Stimulated activated CD4-positive, alpha-beta T cell treated with anti-CD3 and anti-CD28 coated beads, Interleukin-1b, Interleukin-23, amount 100 ng/mL, for 1 hour (primary cell): ENCODE measurements around the gene UNC5A.

ENCODE experiments used
- DNase-seq, 2 donors: peaks; one replicate each; pipeline ENCODE4 v3.0.0-alpha.2; 2020; ENCODE audit warnings: low read depth in 2 of 2

The UNC5A gene

DNA sequence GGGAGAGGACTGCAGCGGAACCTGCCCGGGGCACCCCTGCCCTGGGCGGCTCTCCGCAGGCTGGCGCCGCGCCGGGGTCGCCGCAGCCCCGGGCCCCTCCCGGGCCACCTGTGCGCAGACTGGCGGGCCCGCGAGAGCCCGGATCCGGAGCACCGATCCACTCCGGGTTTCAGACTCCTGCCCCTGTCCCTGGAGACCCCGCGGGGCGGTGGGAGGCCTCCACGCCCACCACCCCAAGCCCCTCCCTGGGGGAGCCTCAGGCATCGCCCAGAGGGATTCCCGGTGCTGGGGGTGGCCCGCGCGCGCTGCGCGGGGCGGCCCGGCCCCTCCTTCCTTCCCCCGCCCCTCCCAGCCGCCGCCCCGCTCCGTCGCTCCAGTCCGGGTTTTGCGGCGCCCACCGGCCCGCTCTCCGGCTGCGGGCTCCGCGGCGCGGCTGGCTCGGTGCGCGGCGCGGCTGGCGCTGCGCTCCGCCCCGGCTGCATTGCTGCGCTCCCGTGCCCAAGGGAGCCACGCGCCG is at the start of gene UNC5A:
Gene UNC5A (plus strand): TSS at position 479 of the 517 bp plus-strand sequence. CDS start 192 bp downstream, outside the sequence.
- peak in 1 of 2 donors; percentile 35 for DNase-seq

DNA sequence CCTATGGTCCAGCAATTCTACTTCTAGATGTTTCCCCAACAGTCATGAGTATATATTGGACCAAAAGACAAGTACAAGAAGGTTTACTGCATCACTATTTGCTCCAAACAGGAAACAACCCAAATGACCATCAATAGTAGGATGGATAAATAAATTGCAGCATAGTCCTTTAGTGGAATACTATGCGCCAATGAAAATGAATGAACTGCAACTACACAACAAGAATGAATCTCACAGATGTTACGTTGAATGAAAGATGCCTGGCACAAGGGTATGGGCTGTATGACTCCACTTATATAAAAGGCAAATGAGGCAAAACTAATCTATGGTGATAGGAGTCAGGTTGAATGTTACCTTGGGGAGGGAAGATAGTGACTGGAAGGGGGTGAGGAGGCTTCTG is 48.6 kb upstream of the UNC5A start:
- DNase-seq: no peak

DNA sequence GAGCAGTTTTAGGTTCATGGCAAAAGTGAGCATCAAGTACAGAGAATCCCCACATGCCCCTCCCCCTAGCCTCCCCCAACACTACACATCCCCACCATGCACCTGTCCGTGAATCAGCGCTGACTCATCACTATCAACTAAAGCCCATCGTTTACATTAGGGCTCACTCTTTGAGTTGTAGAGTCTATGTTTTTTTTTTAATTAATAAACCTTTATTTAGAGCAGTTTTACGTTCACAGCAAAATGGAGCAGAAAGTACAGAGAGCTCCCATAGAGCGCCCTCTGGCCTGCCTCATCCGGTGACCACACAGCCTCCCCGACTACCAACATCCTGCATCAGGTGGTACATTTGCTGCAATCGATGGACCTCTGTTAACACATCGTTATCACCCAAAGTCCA is 47.9 kb upstream of the UNC5A start:
- no peak for DNase-seq

DNA sequence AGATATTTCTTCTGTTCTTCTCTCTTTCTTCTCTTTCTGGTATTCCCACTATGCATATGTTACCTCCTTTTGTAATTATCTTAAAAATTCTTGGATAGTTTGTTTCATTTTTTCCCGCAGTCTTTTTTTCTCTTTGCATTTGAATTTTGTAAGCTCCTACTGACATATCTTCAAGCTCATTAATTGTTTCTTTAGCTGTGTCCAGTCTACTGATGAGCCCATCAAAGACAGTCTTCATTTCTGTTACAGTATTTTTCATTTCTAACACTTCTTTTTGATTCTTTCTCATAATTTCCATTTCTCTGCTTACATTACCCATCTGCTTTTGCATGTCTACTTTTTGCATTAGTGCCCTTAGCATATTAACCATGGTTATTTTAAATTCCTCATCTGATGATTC is 44.7 kb upstream of the UNC5A start:
- DNase-seq: no peak

DNA sequence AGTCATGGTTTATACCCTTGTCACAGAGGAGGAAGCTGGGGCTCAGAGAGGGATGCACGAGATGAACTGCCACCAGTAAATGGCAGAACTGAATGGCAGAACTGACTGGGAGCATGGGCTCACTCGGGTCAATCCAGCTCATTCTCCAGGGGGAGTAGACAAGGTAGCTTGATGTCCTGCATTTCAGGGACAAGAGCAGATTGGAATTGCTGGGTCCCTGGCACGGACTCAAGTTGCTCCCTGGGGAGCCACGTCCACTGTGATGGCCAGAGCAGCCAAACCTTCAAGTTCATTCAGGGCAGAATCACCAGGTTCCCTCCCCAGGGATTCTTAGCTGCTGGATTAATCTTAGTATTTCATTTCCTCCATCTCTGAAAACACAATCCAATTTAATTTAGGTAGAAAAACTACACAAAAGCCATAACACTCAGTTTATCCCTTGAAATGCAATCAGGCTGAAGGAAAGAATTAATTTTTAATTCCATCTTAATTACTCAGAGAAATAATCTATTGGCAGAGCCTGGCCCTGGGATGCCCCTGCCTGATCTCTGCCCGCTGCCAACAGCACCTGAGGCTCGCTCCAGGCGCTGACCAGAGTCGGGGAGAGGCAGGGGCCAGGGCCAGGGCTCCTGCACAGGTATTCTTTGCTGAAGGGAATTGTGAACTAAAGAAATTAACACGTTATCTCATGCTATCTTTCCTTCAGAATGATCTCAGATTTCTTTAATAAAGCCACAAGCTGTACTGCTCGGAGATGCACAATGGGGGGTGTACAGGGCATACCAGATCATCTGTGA is 42.0 kb upstream of the UNC5A start:
- no peak for DNase-seq

DNA sequence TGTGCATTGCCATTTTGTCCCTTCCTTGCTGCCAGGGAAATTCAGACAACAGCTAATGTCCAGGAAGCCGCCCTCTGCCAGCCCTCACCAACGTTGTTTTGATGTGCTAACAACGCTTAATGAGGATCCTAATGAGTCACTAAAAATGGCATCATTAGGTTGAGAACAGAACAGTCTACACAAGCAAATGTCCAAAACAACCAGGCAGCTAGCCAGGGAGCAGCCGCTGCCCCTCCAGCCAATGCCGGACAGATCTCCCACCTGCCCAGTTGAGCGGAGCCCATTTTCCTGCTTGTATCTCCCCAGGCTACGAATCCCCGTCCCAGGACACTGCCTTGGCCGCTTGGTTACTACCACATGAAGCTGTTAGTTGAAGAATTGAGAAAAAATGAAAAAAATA is 40.4 kb upstream of the UNC5A start:
- no peak for DNase-seq

DNA sequence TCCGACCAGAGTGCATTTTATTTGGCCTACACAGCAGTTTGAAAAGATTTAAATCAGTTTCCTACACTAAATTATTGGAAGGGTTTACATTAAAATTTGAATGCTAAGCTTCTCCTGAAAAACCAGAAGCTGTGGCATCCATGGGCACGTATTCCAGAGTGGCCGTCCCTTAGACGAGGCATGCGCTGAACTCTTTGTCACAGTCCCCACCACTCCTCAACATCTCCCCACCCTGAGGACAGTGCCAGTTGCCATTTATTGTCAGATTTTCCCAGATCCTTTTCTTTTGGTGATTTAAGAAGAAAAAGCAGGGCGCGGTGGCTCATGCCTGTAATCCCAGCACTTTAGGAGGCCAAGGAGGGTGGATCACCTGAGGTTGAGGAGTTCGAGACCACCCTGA is 39.9 kb upstream of the UNC5A start:
- no peak for DNase-seq

DNA sequence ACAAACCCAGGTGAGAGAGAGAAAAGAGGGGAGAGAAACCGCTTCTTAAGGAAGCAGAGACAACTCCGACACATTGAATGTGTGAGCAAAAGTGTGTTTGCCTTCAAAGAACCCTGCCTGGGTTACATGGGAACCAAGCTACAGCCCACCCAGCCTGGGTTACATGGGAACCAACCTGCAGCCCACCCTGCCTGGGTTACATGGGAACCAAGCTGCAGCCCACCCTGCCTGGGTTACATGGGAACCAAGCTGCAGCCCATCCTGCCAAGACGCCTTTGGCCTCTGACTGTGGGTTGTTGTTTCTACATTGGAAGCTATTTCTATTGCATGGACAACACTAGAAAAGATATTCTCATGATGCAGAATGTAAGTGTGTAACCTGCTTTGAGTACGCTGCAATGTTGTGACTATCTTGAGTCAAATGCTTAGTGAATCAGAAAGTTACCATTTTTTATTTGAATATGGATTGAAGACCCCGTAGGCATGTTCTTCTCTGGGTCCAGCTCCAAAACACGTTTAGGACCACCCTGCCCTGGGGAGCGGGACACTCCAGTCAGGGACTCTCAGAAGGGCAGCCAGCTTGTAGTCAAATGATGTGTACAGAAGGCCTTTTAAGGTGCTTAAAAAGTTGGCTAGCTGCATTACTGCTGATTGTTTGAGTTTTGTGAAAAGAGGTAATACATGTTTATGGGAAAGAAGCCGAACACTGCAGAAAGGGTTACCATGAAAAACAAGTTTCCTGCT is 39.1 kb upstream of the UNC5A start:
- no peak for DNase-seq

DNA sequence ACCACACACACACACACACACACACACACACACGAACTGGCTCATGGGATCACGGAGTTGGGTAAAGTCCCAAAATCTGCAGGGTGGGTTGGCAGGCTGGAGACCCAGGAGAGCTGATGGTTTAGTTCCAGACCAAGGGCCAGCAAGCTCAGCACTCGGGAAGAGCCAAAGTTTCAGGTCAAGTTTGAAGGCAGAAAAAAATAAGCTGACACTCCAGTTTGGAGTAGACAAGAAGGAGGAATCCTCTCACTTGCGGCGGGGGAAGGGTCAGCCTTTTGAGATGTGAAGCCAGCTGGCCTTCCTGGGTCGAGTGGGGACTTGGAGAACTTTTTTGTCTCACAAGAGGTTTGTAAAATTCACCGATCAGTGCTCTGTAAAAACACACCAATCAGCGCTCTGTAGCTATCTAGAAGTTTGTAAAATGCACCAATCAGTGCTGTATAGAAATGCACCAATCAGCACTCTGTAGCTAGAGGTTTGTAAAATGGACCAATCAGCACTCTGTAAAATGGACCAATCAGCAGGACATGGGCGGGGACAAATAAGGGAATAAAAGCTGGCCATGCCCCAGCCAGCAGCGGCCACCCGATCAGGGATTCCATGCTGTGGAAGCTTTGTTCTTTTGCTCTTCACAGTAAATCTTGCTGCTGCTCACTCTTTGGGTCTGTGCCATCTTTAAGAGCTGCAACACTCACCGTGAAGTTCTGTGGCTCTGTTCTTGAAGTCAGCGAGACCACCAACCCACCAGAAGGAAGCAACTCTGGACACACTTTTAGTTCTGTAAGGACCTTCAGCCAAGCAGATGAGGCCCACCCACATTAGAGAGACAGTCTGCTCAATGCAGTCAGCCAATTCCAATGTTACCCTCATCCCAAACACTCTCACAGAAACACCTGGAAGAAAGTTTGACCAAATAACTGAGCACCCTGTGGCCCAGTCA is 37.8 kb upstream of the UNC5A start:
- DNase-seq: no peak

DNA sequence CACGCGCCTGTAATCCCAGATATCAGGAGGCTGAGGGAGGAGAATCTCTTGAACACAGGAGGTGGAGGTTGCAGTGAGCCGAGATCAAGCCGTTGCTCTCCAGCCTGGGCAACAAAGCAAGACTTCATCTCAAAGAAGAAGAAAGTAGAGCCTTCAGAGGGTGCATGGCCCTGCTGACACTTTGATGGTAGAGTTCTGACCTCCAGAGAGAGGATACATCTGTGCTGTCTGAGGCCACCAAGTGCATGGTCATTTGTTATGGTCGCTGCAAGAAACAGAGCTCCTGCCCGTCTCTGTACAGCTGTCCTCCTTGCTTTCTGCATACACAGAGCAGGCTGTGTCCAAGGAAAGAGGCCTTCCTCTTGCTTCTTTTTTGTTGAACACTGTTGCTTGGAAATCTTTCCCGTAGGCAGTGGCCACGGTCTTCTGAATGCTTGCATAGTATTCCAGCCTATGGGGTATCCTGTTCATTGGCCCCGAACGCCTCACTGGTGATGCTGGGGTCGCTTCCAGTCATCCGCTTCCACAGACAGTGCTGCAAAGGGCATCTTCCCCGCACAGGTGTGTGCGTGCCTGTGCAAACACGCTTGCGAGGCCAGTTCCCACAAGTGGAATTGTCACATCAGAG is 36.8 kb upstream of the UNC5A start:
- DNase-seq: no peak

DNA sequence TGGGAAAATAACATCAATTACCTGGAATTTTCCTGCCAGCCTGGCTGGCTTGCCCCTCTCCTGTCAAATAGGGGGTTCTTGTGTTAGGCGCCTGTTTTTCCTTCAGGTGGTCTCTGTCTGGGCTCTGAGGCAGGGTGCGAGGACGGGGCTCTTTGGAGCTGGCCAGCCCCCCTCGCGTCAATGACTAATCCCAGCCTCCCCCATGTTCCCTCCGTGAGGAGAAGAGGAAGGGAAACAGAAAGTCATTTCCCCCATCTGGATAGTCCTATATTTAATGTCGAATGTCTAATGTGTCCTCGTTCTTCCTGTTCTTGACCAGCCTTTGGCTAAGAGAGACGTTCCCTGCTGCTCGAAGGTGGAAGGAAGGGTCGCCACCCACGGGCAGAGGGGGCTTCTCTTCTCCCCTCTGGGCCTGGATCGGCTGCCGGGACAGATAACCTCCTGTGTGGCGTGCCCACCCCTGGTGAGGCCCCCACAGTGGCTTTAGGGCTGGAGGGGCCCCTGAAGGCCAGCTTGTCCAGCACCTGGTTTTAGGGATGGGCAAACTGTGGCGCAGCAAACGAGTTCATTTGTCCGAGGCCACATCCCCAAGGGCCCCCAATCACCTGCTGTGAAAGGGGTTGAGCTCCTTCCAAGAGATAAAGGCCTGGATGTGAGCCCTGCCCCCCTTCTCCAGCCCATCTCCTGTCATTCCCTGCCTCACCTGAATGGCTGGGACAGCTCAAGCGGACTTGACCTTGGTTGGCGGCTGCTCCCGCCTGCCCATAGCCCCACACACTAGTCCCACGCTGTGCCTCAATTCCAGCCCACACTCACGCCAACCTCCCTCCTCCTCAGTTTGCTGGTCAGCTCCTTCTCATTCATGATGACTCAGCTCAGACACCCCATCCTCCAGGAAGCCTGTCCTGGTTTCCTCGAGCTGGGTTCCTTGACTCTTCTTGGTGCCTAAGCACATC is 35.9 kb upstream of the UNC5A start:
- no peak for DNase-seq

DNA sequence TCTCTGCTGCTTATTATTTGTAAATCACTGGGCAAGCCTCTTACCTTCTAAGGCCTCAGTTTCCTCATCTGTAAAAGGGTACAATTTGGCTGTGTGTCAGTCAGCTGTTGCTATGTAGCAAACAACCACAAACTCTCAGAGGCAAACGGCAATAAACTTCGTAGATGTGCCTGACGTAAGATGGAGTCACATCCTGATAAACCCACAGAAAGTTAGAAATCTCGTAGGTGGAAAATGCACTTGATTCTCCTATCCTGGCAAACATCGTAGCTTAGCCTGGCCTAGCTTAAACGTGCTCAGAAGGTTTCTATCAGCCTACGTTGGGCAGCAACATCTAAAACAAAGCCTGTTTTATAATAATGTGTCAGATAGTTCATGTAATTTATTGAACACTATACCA is 35.0 kb upstream of the UNC5A start:
- DNase-seq: no peak

DNA sequence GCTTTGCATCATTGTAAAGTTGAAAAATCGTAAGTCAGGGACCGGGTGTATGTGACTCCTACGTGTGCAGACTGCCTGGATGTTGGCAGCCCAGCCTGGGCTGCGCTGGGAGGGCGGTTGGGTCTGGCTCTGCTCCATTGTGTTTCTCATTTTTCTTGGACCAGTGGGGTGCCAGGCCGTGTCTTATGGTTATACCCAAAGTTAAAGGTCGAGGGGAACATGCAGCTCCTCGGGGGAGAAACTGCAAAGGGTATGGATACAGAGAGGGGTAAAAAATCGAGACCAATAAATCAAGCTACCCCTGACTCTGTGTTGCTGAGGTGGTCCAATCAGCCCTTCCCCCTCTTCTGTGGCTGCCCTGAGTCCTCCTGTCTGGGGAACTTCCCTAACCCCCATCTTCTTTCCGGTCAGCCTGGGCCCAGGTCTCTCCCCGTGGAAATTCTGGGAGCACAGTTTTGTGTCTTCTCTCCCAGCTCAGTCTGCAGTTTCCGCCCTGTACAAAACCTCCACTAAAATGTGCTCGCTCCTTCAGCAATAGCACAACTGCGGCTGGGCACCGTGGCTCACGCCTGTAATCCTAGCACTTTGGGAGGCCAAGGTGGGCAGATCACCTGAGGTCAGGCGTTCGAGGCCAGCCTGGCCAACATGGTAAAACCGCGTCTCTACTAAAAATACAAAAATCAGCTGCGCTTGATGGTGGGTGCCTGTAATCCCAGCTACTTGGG is 34.1 kb upstream of the UNC5A start:
- no peak for DNase-seq

DNA sequence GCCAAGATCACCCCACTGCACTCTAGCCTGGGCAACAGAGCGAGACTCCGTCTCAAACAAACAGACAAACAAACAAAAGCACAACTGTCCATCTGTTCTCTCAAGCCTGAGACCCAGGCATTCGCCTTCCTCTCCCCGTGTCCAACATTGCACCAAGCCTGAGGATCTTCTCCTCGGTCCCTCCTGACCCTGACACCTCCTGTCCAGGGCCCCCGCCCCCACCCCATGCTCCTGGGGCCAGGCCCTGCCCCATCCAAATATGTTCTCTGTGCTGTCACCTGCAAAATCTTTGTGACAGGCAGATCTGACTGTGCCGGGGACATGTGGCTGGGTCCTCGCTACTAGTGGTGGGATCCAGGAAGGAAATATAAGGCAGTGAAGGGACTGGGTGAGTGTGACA is 33.4 kb upstream of the UNC5A start:
- no peak for DNase-seq

DNA sequence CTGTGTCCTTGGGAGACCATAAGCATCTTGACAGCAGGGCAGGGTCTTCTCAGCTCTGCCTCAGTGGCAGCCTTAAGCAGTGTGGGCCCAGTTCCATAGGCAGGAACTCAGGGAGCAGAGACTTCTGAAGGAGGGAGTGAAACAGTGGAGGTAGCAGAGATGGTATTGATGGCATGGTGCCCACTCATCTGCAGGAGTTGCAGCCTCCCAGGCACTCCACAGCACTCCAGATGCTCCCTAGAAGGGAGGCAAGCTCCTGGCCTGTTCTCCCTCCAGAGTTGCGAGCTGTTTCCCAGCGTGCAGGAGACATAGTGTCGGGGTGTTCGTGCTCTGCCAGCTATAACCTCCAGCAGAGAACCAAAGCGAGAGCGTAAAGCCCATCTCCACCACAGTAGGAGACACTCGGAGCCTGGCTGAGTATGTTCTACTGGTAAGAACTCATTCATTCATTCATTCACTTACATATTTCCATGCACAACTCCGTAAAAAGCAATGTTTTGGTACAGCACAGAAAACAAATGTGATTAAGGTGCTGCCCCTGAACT is 31.4 kb upstream of the UNC5A start:
- DNase-seq: no peak

DNA sequence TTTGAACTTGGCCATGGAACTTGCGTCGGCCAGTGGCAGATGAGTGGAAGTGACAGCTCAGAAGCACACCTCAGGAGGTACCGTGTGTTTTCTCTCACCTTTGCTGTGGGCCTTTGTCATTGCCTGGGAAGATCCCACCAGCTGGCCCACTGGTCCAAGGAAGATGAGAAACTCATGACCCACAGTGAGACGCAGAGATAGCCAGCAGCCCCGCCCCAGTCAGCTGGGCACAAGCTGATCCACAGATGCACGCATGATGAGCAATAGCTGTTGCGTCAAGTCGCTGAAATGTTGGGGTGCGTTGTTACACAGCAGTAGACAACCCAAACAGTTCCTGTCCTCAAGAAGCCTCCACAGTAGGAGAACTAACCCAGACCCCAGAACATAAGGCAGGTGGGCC is 30.8 kb upstream of the UNC5A start:
- DNase-seq: no peak

DNA sequence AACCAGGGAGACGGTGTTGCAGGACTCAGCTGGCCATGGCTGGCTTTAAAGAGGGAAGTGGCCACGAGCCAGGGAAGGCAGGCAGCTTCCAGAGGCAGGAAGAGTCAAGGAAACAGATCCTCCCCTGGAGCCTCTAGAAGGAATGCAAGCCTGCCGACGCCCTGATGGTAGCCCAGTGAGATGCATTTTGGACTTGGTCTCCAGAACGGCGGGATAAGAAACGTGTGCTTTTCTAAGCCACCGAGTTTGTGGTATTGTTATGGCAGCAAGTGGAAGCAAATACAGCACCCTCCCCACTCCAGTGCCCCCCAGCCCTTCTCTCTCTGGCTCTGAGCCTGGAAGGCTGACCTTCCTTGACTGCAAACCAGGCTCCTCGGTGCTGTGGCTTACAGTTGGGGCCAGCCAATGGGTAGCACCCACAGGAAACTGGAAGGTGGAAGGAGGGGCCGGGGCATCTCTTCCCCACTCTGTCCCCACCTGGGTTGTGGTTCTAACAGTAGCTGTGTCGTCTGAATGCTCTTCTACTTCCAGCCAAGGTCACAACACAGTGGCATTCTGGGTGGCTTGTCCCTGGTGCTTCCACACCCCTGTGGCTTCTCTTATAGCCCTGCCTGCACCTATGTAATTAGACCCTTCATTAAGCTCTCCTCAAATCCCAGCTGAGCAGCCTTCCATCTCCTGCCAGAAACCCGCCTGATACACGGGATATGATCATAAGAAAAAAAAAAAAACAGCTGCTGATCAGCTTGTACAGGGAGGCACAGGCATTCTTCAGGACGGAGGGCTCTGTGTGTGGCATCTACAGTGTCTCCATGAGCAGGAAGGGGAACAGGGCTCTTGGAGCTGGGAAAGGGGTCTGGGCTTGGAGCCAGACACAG is 29.9 kb upstream of the UNC5A start:
- DNase-seq: no peak

DNA sequence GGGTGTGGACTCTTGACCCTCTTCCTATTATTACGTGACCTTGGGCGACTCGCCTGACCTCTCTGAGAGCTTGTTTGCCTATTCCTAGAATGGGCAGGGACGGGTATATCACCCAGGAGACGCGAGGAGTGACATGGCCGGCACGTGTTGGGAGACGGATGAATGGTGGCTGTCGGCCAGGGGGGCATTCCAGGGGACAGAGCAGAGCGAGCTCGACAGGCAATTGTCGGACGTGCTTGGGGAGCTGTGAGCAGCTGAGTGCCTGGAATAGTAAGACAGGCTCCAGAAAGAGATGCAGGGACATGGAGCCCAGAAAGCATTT is 29.3 kb upstream of the UNC5A start:
- no peak for DNase-seq
